ENCODE measurements around the gene EXD3. TPM values are rescaled to one million over a fixed set of nuclear protein-coding genes. Genes with fewer than 3 reads are reported as not detected.
A peak's percentile ranks its signal among the peaks of the same experiment; 100 is the strongest.

Gene EXD3
- total and polyA plus RNA-seq, 9 of the 15 experiments (the other 6 are each of a cell fraction or from before 2014, with no cell fraction given) = 0.29 to 12.5 (median 3.9) TPM

- 0 out of 2 replicates have a peak, but pooled peaks have one; percentile 45 for TF ChIP-seq DMBX1 (CRISPR knock-in tag; IDR thresholded peaks at IDR 0.05; ENCODE audit: borderline replicate concordance)
- 0 out of 2 replicates have a peak, but pooled peaks have one; percentile 22 for TF ChIP-seq RBM14 (IDR thresholded peaks at IDR 0.05; ENCODE audit: borderline replicate concordance, insufficient read depth, low read depth, low read length)
- TF ChIP-seq SOX6 (IDR thresholded peaks at IDR 0.05) = peak; percentile 68; the same call in 1 of the 2 replicates
- no peak for TF ChIP-seq ZHX1 (conservative IDR thresholded peaks at IDR 0.05; ENCODE audit: low read length)
- TF ChIP-seq ILK (tag; IDR thresholded peaks at IDR 0.05; ENCODE audit: borderline replicate concordance, low read depth) = no peak
- no peak for TF ChIP-seq PCBP1 (IDR thresholded peaks at IDR 0.05; ENCODE audit: low read depth, low read length, poor library complexity, severe bottlenecking)
- TF ChIP-seq ZFX (CRISPR knock-in tag; IDR thresholded peaks at IDR 0.05) = peak; percentile 95
Observed at GRCh38 chr9:137301081-137301947, 121.6 kb downstream of the EXD3 start (continued).
